ENCODE data around the gene WDTC1.

DNA sequence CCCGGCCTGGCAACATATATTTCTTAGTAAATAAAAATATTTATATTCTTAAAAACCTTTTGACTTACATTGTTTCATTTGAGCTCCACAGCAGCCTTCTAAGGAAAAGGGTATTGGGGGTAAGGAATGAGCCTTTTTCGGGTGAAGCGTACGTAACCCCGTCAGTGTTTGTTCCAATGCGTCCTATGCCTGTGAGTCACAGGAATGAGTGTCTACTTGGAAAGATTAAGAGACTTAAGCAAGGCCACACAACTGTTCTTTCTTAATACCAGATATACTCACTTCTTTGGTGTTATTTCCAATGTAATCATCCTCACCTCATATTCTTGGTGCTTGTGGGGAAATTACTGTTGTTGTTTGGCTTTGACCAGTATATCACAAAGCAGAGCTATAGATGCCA, 22.7 kb downstream of the WDTC1 start:
- no peak for TF ChIP-seq CTCF (IDR thresholded peaks at IDR 0.05; ENCODE audit: low read depth, low read length, missing input control)
- TF ChIP-seq YY1 (IDR thresholded peaks at IDR 0.05): no peak
- no peak for TF ChIP-seq GABPA (IDR thresholded peaks at IDR 0.05 in 1 of 2, conservative IDR thresholded peaks at IDR 0.05 in 1 of 2)
- TF ChIP-seq TAF1 (conservative IDR thresholded peaks at IDR 0.05): no peak
- no peak for TF ChIP-seq RAD21 (IDR thresholded peaks at IDR 0.05)
- TF ChIP-seq, protein P1, sequence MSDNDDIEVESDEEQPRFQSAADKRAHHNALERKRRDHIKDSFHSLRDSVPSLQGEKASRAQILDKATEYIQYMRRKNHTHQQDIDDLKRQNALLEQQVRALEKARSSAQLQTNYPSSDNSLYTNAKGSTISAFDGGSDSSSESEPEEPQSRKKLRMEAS (IDR thresholded peaks at IDR 0.05): no peak
- no peak for TF ChIP-seq REST (IDR thresholded peaks at IDR 0.05)
- no peak for TF ChIP-seq ZBTB33 (IDR thresholded peaks at IDR 0.05)
